PC-9 (cell line): ENCODE measurements around the gene SLC5A1. TPM values are rescaled to one million over a fixed set of nuclear protein-coding genes. Genes with fewer than 3 reads are reported as not detected.

ENCODE experiments used
- BruUV-seq: library from RNA; stranded (reverse); fragments of 400-500 nt; replicated peaks from 2 replicates; lab custom pipeline; 2021; lab: Mats Ljungman, UMichigan
- CTCF ChIA-PET: fragments of 300-600 bp; sonication (Branson Sonifier 250); formaldehyde crosslinking; loops from one replicate; lab custom pipeline; 2022; ENCODE audit warnings: antibody characterized with exemption; lab: Charles Lee
- POLR2A ChIA-PET: fragments of 300-600 bp; sonication (Branson Sonifier 250); formaldehyde crosslinking; loops from one replicate; lab custom pipeline; 2022; ENCODE audit warnings: antibody characterized with exemption; ENCODE audit not compliant: unreplicated experiment; lab: Charles Lee
- DNase-seq, 2 experiments: peaks; one replicate each; pipeline versions ENCODE4 v3.0.0 to v3.0.0-alpha.2; 2015 to 2022; ENCODE audit warnings: mixed read lengths in 1 of 2
- H2AFZ ChIP-seq: fragments of 200-600 bp; sonication (generic); 2 replicates; pipeline ENCODE4 v1.8.1; 2017; ENCODE audit warnings: antibody characterized with exemption
- H3F3A ChIP-seq: fragments of 200-600 bp; sonication (generic); 2 replicates; pipeline ENCODE4 v1.8.1; 2017; ENCODE audit warnings: antibody characterized with exemption, mild to moderate bottlenecking, low read depth; ENCODE audit not compliant: insufficient read depth
- H3K27ac ChIP-seq: fragments of 200-600 bp; sonication (generic); 2 replicates; pipeline ENCODE4 v1.6.1; 2016; ENCODE audit warnings: mixed run types
- H3K27me3 ChIP-seq: fragments of 200-600 bp; sonication (generic); 2 replicates; pipeline ENCODE4 v1.6.1; 2016; ENCODE audit warnings: low read depth, mixed run types; ENCODE audit not compliant: insufficient read depth
- H3K36me3 ChIP-seq: fragments of 200-600 bp; sonication (generic); 2 replicates; pipeline ENCODE4 v1.6.1; 2016; ENCODE audit warnings: low read depth, mixed run types
- H3K4me1 ChIP-seq: fragments of 200-600 bp; sonication (generic); replicated peaks from 2 replicates; pipeline ENCODE4 v1.6.1; 2016; ENCODE audit warnings: mixed run types; ENCODE audit not compliant: insufficient read depth
- H3K4me2 ChIP-seq: fragments of 200-600 bp; sonication (generic); 2 replicates; pipeline ENCODE4 v1.6.1; 2017; ENCODE audit warnings: mixed run types
- H3K4me3 ChIP-seq: fragments of 200-600 bp; sonication (generic); 2 replicates; pipeline ENCODE4 v1.6.1; 2016; ENCODE audit warnings: mixed run types
- H3K79me2 ChIP-seq: fragments of 200-600 bp; sonication (generic); 2 replicates; pipeline ENCODE4 v1.6.1; 2017; ENCODE audit warnings: low read depth, mixed run types
- H3K9me2 ChIP-seq: fragments of 200-600 bp; sonication (generic); 2 replicates; pipeline ENCODE4 v1.8.1; 2017; ENCODE audit warnings: mild to moderate bottlenecking; ENCODE audit not compliant: insufficient read depth
- H3K9me3 ChIP-seq: fragments of 200-600 bp; sonication (generic); 2 replicates; pipeline ENCODE4 v1.8.1; 2016; ENCODE audit warnings: low read depth; ENCODE audit not compliant: insufficient read depth
- H4K20me1 ChIP-seq: fragments of 200-600 bp; sonication (generic); 2 replicates; pipeline ENCODE4 v1.8.1; 2017; ENCODE audit not compliant: insufficient read depth
- CTCF ChIP-seq: fragments of 200-600 bp; sonication (generic); conservative IDR thresholded peaks from 2 replicates; pipeline ENCODE4 v1.6.1; 2017; ENCODE audit warnings: mixed run types, antibody characterized with exemption, mild to moderate bottlenecking, moderate library complexity
- EZH2 ChIP-seq: fragments of 200-600 bp; sonication (generic); IDR thresholded peaks from 2 replicates; pipeline ENCODE4 v1.8.0; 2017; ENCODE audit warnings: antibody characterized with exemption, low read depth
- intact Hi-C: fragments of 100-400 bp; cut with micrococcal nuclease; formaldehyde crosslinking; loops from one replicate; pipeline ENCODE4 v1.10.0; 2022; ENCODE audit not compliant: unreplicated experiment
- total RNA-seq: library from RNA; stranded (reverse); gene quantifications from 2 replicates; pipeline ENCODE4 v1.2.3, GENCODE V29; 2021

The SLC5A1 gene
- total RNA-seq, 1 experiment from 2014 or later = not detected

- intact Hi-C loops = no loop called here
- Histone ChIP-seq H3K4me1 (no peaks in the 10 kb centered on the region), H3K9me2 (no peaks in the 10 kb centered on the region), H3K9me3 (no peaks in the 10 kb centered on the region), H2AFZ (no peak overlapping the region), H3K36me3 (no peaks in the 10 kb centered on the region), H3K4me2 (no peak overlapping the region), H3K4me3 (no peak overlapping the region), H3K27ac (no peak overlapping the region), H4K20me1 (no peaks in the 10 kb centered on the region), H3K79me2 (no peaks in the 10 kb centered on the region), H3F3A (no peaks in the 10 kb centered on the region), H3K27me3 (peaks cover 20% of the 10 kb centered on the region)
- DNase-seq = no peak
- no peak for TF ChIP-seq EZH2
- no peak for TF ChIP-seq CTCF
- ChIA-PET POLR2A (no interaction called here), CTCF (interaction anchor here (0.6 kb wide), 2 partner anchors 84 to 313 kb away, joined by 3 to 8 read pairs; no protein-coding TSS in a partner anchor)
- no TSS peak for BruUV-seq
Observed at GRCh38 chr22:32043391-32043790, 330 bp downstream of the SLC5A1 start.

- H2AFZ ChIP-seq = no peak overlapping the region
- H3K4me2 ChIP-seq = no peak overlapping the region
- no peaks in the 10 kb centered on the region for H3K79me2 ChIP-seq
- CTCF ChIA-PET = no interaction called here
- H3K4me3 ChIP-seq = no peak overlapping the region
- H3K9me2 ChIP-seq = no peaks in the 10 kb centered on the region
- no peaks in the 10 kb centered on the region for H3K36me3 ChIP-seq
- no TSS peak for BruUV-seq
- no peak for DNase-seq
- no peaks in the 10 kb centered on the region for H3K4me1 ChIP-seq
- no peak overlapping the region for H3K27ac ChIP-seq
- H3K27me3 ChIP-seq = peaks cover 16% of the 10 kb centered on the region
- no peaks in the 10 kb centered on the region for H4K20me1 ChIP-seq
- H3K9me3 ChIP-seq = no peaks in the 10 kb centered on the region
- POLR2A ChIA-PET = no interaction called here
- TF ChIP-seq CTCF (no peak), EZH2 (no peak)
- no peaks in the 10 kb centered on the region for H3F3A ChIP-seq
- intact Hi-C loops = no loop called here
Observed at GRCh38 chr22:32044477-32044876, 1.4 kb downstream of the SLC5A1 start.

- no peaks in the 10 kb centered on the region for H3K9me3 ChIP-seq
- TF ChIP-seq CTCF = no peak
- TF ChIP-seq EZH2 = no peak
- H3K4me3 ChIP-seq = no peak overlapping the region
- H3K36me3 ChIP-seq = no peaks in the 10 kb centered on the region
- H3K27ac ChIP-seq = no peak overlapping the region
- H3K4me1 ChIP-seq = peaks cover 1% of the 10 kb centered on the region; the same call in 1 of the 2 replicates
- intact Hi-C loops = no loop called here
- no peak overlapping the region for H2AFZ ChIP-seq
- H3K27me3 ChIP-seq = peaks cover 16% of the 10 kb centered on the region
- no TSS peak for BruUV-seq
- ChIA-PET POLR2A (no interaction called here), CTCF (no interaction called here)
- no peaks in the 10 kb centered on the region for H3K9me2 ChIP-seq
- no peaks in the 10 kb centered on the region for H3K79me2 ChIP-seq
- no peak overlapping the region for H3K4me2 ChIP-seq
- DNase-seq = no peak
- H4K20me1 ChIP-seq = no peaks in the 10 kb centered on the region
- H3F3A ChIP-seq = peaks cover 2% of the 10 kb centered on the region; the same call in 1 of the 2 replicates
Observed at GRCh38 chr22:32044913-32045312, 1.9 kb downstream of the SLC5A1 start.
